NCI-H2081 treated with DMSO at 0.1 percent for 48 hours (cell line): ENCODE results near the gene MAP1LC3A.

Experiments
- DNase-seq: peaks from one replicate; lab custom pipeline; 2025; lab: John Stamatoyannopoulos, UW

Gene MAP1LC3A

DNA sequence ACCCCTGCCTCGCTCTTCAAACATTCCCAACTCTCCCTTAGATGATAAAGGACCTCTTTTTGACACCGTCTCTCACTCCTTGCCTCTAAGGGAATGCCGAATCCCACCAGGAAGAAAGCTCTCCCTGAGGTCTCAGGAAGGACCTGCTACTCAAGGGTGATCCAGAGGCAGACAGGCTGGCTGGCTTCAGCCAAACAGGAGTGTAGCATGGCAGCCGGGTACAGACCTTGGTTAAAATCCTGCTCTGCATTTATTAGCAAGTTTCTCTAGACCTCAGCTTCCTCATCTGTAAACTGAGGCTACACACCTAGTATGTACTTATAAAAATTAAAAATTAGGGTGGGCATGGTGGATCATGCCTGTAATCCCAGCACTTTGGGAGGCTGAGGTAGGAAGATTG is 17.2 kb downstream of the MAP1LC3A start:
- no peak for DNase-seq

DNA sequence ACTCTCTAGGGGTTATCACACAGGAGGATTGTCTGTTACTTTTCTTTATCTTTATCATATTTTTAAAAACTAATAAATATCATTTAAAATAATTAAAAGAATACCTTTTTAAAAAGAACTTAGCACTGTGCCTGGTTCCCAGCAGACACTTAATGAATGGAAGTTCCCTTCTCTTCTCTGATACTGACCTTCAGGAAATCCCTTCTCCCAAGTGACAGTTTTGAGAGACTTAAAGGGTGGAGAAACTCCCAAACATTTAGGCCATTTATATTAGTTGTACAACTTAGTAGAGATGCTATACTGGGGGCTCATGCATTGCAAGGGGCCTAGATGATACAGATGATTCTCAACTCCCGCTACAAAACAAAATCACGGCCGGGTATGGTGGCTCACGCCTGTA is 18.5 kb downstream of the MAP1LC3A start:
- no peak for DNase-seq

DNA sequence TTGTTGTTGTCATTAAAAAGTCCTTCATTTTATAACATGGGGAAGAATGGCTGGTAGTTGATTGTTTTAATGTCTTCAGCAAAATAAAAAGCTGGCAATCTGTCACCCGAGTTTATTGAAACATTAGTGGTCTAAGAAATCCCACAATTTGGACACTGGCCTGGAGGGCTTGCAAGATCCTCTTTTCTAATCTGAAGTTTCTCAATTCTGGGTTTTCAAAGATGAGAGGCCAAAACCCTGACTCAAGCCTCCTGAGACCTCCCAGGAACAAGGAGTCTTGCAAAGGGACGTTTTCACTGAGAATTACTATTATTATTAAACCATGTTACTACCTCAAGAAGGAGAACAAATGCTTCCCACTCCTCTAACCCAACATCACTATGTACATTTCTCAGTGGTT is 19.5 kb downstream of the MAP1LC3A start:
- DNase-seq, result no peak

DNA sequence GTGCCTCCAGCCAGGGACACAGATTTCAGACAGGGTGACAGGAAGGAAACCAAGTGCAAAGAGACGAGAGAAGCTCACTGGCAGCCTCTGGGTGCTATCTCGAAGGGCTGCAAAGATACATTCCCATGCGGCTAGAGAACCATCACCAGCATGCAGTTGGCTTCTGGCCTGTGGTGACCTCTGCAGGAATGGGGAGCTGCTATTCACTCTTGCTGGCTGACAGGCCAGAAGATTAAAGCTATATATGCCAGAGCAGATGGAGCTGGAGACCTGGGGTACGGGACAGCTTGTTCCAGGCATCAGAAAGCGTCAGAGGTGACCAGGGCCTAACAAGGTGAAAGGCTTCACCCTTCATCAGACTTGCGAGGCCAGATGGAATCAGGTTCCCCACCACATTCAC is 20.0 kb downstream of the MAP1LC3A start:
- no peak for DNase-seq

DNA sequence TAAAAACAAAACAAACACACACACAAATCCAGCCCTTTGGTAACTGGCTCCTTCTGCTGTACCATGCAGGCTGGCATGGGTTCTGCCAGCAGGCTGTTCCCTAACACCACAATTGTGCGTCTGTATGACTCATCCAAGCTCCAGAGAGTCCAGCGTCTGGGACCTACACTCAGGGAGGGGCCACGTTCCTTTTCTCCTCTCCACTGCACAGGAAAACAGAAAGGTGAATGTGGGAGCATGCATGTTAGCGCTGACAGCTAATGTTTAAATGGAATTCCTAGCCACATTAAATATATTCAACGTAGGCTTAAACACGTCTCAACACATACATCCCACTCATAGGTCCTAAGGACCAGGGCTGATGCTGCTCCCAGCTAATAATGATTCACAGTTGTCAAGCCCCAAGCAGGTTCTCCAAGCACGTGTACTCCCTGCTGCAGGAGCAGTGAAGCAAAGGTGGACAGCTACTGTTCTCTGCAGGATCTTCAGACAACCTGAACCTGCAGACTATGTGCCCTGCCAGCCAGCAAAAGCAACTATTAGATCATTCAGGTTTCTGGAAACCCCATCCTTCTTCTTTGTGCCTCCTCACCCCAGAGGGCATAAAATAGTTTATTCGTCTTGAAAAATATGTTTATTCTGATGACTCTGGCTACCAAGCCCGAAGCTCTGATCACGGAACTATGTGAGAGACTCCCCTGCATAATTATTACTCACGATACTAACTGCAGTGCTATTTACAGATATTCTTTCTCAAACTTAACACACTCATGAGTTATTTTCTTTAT is 20.9 kb downstream of the MAP1LC3A start:
- no peak for DNase-seq

DNA sequence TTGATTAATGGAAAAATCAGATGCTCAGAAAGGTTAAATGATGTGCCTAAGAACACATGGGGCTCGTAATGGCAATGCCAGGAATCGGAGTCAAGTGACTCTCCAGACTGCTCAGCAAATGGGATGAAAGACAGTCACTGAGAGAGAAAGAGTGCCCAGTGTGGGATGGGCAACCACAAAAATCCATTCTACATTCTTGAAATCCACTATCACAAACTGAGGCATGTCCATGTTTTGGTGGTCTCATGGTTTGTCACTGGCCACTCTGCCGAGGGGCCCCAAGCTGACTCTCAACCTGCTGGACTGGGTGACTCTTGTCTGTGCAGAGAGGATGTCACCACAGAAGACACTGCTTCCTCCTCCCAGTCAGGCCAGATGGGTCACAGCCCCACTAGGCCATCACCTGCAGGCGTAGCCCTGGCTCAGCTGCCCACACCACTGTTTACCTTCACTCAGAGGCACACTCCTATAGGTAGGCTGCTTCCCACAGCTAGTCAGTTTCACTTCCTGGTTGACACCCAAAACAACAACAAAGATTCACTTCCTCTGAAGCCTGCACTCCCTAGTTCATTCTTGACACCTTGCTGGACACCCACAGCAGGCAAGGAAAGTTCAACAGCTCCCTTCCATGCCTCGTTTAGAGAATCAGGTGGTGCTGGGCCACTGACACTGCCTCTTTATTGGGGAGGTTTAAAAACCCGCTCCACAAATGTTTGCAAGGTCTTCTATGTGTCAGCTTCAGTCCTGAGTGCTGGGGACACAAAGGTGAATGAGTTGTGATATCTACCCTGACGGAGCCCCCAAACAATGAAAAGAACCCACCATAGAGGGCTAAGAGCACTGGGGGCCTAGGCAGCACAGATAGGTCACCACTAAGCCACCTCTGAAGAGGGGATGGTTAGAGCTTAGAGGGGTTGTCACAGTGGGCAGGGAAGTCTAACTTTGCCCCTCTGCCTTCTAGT is 21.7 kb downstream of the MAP1LC3A start:
- no peak for DNase-seq

DNA sequence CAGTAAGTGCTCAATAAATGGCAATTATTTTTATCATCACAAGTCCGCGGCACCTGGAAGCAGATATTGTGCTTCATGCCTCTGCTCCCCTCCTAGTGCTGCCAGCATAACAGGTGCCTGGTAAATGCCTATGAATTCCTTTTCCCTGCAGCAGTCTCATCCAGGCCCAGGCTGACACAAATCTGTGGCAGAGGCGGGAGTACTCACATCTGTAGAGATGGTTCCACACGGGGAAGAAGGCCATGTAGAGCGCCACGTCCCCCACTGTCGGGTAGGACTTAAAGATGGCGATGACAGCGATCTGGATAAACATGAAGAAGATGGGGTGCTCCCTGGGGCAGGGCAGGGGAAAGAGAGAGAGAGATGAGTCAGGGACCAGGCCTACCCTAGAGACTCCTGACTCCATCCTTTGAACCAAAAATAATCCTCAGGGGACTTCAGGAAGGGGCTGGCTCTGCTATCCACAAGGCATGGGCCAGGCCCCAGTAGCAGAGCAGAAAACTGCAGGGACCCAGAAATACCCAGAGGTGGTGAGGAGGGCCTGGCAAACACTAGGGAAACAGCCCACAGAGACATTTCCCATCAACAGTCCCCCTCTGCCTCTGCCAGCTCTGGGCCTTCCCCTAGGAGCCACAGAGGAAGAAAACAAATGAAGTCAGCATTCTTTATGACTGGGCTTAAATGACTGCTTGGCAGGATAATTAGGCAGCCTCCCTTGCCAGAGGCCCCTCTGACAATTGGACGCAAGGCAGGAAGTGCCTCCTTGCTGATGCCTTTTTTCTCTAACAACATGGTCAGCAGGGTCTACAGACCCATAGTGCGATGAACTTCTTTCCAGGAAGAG is 23.0 kb downstream of the MAP1LC3A start:
- no peak for DNase-seq

DNA sequence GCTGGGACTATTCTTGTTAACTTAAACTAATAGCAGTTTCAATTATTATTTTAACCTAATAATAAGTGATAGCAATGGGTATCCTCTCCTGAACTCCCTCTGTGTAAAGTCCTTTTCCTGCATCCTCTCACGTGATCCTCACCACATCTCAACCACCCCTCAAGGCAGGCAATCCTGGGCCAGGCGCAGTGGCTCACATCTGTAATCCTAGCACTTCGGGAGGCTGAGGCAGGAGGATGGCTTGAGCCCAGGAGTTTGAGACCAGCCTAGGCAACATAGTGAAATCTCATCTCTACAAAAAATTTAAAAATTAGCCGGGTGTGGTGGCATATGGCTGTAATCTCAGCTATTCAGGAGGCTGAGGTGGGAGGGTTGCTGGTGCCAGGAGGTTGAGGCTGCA is 23.7 kb downstream of the MAP1LC3A start:
- DNase-seq, result no peak

DNA sequence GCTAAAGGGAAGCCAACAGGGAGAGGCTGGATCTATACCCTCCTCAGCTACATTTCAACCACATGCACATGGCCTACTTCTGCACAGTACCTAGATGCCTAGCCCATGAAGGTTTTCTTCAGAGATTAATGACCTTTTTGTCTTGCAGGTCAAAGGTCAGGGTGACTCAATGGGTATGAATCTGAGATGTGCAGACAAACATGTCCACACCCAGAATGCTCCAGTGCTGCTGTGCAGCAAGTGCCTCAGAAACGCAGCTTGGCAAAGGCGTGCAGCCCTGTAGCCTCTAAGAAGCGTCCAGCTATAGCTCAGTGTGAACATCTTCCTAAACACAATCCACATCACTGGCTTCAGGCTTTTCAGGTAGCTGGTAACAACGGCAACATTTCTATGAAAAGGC is 24.4 kb downstream of the MAP1LC3A start:
- DNase-seq, result no peak

DNA sequence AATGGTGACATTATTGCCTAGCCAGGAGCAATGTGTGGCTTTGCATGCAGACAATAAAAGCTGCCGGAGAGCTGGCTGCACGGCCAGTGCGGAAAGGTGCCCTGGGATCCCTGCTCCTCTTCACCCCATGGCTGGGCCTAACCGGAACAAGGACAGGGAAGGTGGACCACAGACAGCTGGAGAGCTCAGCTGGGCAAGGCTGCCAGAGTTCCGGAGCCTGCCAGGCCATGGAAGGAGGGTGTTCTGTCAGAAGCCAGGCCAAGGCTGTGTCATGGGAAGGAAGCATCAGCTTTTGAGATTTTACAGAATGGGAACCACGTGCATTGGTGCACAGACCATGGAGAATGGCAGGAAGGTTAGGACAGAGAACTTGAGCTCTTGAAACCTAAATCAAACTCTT is 25.0 kb downstream of the MAP1LC3A start:
- no peak for DNase-seq

DNA sequence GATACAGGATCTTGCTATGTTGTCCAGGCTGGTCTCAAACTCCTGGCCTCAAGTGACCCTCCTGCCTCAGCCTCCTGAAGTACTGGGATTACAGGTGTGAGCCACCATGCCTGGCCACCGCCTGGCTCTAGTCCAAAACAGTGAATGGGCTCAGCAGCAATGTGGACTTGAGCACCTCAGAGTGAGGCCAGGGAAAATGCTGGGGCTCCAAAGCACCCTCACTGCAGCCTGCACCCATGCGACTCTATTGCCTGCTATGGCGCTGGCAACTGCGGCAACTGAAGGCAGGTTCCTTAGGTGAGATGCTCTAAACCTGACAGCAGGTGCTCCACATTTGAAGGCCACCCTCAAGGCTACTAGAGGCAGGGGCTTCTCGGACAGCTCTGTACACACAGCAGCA is 26.5 kb downstream of the MAP1LC3A start:
- DNase-seq, result no peak

DNA sequence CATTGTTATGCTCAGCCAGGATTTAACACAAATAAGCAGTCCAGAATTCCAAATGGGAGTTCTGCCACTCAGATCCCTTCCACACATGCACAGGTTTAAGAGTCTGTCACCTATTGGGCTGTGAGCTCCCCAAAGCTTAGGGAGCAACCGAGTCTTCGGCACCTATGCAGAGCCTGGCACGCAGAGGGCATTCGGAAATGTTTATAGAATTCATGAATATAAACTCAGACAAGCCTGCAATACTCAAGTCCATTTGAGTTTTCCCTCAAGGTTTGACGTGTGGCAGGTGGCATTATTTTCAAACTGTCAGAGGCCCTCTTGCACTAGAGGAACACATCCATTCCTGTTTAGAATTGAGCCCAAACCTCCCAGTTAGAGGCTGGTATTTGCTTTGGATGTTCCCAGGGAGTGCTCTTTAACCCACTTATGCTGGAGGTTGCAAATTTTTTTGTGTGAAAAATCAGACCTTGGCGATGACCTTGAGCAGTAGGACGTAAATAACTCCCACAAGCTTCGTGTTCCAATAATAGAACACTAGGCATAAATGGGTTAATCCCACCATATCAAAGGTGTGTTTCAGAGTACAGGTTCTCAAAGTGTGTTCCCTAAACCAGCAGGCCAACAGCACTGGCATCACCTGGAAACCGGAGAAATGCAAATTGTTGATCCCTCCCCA is 28.1 kb downstream of the MAP1LC3A start:
- no peak for DNase-seq

DNA sequence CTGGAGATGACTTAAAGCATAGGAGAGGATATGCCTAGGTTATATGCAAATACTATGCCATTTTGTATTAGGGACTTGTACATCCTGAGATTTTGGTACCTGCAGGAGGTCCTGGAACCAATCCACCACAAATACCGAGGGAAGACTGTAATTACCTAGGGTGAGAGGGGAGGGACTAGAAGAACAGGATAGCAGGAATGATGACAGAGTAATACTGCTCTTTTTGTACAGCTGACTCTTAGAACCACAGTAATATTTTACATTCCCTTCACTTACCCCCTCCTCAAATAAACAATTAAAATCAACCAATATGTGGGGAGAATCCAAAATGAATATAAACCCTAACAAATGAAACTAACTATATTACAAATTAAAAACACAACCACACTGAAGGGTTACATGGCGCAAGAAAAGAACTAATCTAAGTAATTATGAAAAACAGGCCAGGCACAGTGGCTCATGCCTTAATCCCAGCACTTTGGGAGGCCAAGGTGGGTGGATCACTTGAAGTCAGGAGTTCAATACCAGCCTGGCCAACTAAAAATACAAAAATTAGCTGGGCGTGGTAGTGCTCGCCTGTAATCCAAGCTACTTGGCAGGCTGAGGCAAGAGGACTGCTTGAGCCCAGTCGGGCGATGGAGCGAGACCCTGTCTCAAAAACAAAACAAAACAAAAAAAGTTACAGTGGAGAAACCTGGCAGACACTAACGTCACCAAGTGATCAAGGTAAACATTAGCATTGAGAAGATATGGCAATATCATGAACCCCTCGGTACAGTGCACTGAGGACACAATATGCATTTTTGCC is 37.1 kb downstream of the MAP1LC3A start:
- peak; percentile 27 for DNase-seq

DNA sequence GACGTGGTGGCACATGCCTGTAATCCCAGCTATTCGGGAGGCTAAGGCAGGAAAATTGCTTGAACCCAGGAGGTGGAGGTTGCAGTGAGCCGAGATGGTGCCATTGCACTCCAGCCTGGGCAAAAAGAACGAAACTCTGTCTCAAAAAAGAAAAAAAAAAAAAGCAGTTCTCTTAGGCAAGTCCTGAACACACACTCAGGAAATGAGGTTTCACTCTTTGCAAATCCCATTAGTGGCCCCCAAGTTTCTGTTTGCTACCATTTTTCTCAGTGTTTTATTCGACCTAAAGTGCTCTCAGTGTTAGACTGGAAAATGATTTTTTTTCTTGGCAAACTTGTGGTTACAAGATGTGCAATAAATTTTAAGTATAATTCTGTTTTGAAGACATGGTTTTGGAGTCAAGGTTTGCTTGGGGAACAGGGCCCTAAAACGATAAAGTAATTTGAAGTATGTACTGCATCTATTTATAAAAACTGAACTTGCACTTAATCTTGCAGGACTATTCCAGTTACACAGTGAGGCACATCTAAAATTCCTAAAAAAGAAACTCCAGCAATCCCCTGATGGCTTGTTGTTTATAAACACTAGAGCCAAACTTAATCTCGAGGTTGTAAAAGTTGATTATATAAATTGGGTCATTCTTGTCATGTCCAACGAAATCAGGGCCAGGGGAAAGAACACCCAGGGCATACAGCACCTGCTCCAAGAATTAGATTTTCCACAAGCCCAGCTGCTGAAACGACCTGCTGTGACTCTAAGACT is 42.6 kb downstream of the MAP1LC3A start:
- DNase-seq, result no peak

DNA sequence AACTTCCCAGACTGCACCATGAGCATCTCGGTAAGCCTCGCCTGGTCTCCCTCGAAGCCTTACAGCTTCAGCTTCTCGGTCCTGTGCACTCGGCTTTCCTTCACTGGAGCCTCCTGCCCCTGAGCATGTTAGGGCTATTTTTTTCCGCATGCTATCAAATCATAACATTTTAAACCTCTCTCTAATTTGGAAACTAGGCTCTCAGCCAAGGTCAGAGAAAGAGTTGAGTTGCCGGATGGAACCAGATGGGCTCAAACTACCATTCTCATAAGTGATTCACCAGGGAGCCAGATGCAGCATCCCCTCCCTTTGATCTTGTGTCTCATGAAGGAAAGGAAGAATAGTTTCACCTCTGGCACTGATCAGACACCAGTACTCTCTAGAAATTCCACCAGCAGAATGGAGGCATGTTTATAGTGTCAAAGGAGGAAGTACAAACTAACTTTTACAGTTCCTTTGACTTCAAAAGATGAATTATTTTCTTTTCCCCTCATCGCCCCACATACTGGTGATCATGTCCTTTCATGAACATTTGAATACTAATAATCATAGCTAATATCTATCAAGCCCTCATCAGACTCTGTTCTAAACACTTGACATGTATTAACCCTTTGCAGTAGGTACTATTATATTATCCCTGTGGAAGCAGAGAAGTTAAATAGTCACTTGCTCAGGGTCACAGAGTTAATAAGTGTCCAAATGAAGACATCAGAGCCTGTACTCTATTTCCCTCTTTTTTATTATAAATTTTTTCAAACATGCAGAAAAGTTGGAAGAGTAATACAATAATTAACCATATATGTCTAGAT is 46.7 kb downstream of the MAP1LC3A start:
- DNase-seq, result no peak

DNA sequence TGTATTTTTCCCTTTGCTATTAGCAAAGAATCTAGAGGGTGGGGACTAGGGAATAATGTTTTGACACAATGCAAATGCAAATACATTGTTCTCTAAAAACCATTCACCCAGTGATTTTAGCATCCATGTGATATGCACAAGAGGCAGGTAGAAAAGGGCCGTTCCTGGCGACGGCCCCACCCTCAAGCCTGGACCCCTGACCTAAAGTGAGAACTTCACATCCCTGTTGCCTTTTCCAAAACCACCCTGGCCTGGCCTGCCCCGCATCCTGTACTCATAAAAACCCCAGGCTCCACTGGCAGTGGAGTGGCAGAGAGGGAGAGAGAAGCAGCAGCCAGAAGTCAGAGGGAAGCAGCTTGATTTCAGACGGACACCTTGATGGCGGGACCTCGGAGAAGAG is 48.5 kb downstream of the MAP1LC3A start:
- DNase-seq, result no peak
